ENCODE results near the gene STOM. TPM values are rescaled to one million over a fixed set of nuclear protein-coding genes. Genes with fewer than 3 reads are reported as not detected.
A peak's percentile ranks its signal among the peaks of the same experiment; 100 is the strongest.

STOM gene
- total and polyA plus RNA-seq, 5 donors = 146 to 246 (median 153) TPM

GRCh38 chr9:121318631-121319382, 51.2 kb downstream of the STOM start:
- H3K27ac ChIP-seq (ENCODE audit: low read length) = peak overlapping the region; percentile 0
- no peaks in the 10 kb centered on the region for H3K4me1 ChIP-seq (ENCODE audit: control insufficient read depth, insufficient read depth, low read length)
- peak; percentile 20 to 67 (median 55) for DNase-seq
- intact Hi-C loops (cut with DNase I) = loop anchor here in 2 of 4 donors (10.0 kb wide), 2 partner anchors 76 to 104 kb away; no protein-coding TSS in a partner anchor
- no peak overlapping the region for H3K4me3 ChIP-seq (ENCODE audit: low read length)
- ATAC-seq = peak; percentile 3 to 17
- WGBS = 84% methylated on average over 19 of the region's 19 CpGs
- no peaks in the 10 kb centered on the region for H3K9me3 ChIP-seq (ENCODE audit: control insufficient read depth, low read length)
- H3K27me3 ChIP-seq (ENCODE audit: control insufficient read depth, insufficient read depth) = no peaks in the 10 kb centered on the region

- H3K9me3 ChIP-seq (ENCODE audit: control insufficient read depth, low read length) = no peaks in the 10 kb centered on the region
- no peaks in the 10 kb centered on the region for H3K27me3 ChIP-seq (ENCODE audit: control insufficient read depth, insufficient read depth)
- peak; percentile 66 to 92 (median 86) for DNase-seq
- ATAC-seq = peak; percentile 4 to 43
- no peaks in the 10 kb centered on the region for H3K4me1 ChIP-seq (ENCODE audit: control insufficient read depth, insufficient read depth, low read length)
- 44% methylated on average over 6 of the region's 6 CpGs for WGBS
- H3K4me3 ChIP-seq (ENCODE audit: low read length) = no peak overlapping the region
- H3K27ac ChIP-seq (ENCODE audit: low read length) = peak overlapping the region; percentile 25
- intact Hi-C loops (cut with DNase I) = loop anchor here in 2 of 4 donors (10.0 kb wide), 2 partner anchors 77 to 103 kb away; no protein-coding TSS in a partner anchor
These were observed 52.1 kb downstream of the STOM start for GRCh38 chr9:121317737-121318630.

GRCh38 chr9:121316852-121317373, 53.1 kb downstream of the STOM start:
- no peak for ATAC-seq
- H3K4me3 ChIP-seq (ENCODE audit: low read length) = no peak overlapping the region
- no peaks in the 10 kb centered on the region for H3K27me3 ChIP-seq (ENCODE audit: control insufficient read depth, insufficient read depth)
- DNase-seq = peak in 1 of 3 donors; percentile 19
- H3K27ac ChIP-seq (ENCODE audit: low read length) = no peak overlapping the region
- intact Hi-C loops (cut with DNase I) = loop anchor here in 2 of 4 donors (10.0 kb wide), 2 partner anchors 78 to 102 kb away; no protein-coding TSS in a partner anchor
- 88% methylated on average over 11 of the region's 11 CpGs for WGBS
- no peaks in the 10 kb centered on the region for H3K4me1 ChIP-seq (ENCODE audit: control insufficient read depth, insufficient read depth, low read length)
- H3K9me3 ChIP-seq (ENCODE audit: control insufficient read depth, low read length) = no peaks in the 10 kb centered on the region

- no peak for ATAC-seq
These were observed 53.7 kb downstream of the STOM start for GRCh38 chr9:121316378-121316777.

GRCh38 chr9:121313458-121314152, 56.4 kb downstream of the STOM start:
- peaks cover 3% of the 10 kb centered on the region for H3K4me1 ChIP-seq (ENCODE audit: control insufficient read depth, insufficient read depth, low read length)
- ATAC-seq (no peak), DNase-seq (peak in 2 of 3 donors; percentile 54 to 62)
- H3K4me3 ChIP-seq (ENCODE audit: low read length) = no peak overlapping the region
- intact Hi-C loops (cut with DNase I) = loop anchor here in 2 of 4 donors (10.0 kb wide), 2 partner anchors 81 to 99 kb away; no protein-coding TSS in a partner anchor
- WGBS = 95% methylated on average over 10 of the region's 10 CpGs
- no peaks in the 10 kb centered on the region for H3K27me3 ChIP-seq (ENCODE audit: control insufficient read depth, insufficient read depth)
- H3K27ac ChIP-seq (ENCODE audit: low read length) = no peak overlapping the region
- no peaks in the 10 kb centered on the region for H3K9me3 ChIP-seq (ENCODE audit: control insufficient read depth, low read length)

More at GRCh38 chr9:121316378-121316777, 53.7 kb downstream of the STOM start:
- Histone ChIP-seq H3K4me1 (ENCODE audit: control insufficient read depth, insufficient read depth, low read length) (no peaks in the 10 kb centered on the region), H3K4me3 (ENCODE audit: low read length) (no peak overlapping the region), H3K27ac (ENCODE audit: low read length) (peak overlapping the region; percentile 16), H3K27me3 (ENCODE audit: control insufficient read depth, insufficient read depth) (no peaks in the 10 kb centered on the region), H3K9me3 (ENCODE audit: control insufficient read depth, low read length) (no peaks in the 10 kb centered on the region)
- DNase-seq = peak in 1 of 3 donors; percentile 22
- intact Hi-C loops (cut with DNase I) = loop anchor here in 2 of 4 donors (10.0 kb wide), 2 partner anchors 78 to 102 kb away; no protein-coding TSS in a partner anchor
- 87% methylated on average over 6 of the region's 6 CpGs for WGBS

- Histone ChIP-seq H3K4me3 (ENCODE audit: low read length) (no peak overlapping the region), H3K27ac (ENCODE audit: low read length) (no peak overlapping the region), H3K4me1 (ENCODE audit: control insufficient read depth, insufficient read depth, low read length) (peaks cover 7% of the 10 kb centered on the region), H3K27me3 (ENCODE audit: control insufficient read depth, insufficient read depth) (no peaks in the 10 kb centered on the region), H3K9me3 (ENCODE audit: control insufficient read depth, low read length) (no peaks in the 10 kb centered on the region)
- DNase-seq (peak; percentile 15 to 63 (median 41)), ATAC-seq (peak; percentile 4 to 6)
- WGBS = 92% methylated on average over 17 of the region's 17 CpGs
- intact Hi-C loops (cut with DNase I) = loop anchor here in 2 of 4 donors (10.0 kb wide), 2 partner anchors 83 to 97 kb away; no protein-coding TSS in a partner anchor
These were observed 57.9 kb downstream of the STOM start for GRCh38 chr9:121312169-121312568.

GRCh38 chr9:121310571-121310970, 59.5 kb downstream of the STOM start:
- H3K4me1 ChIP-seq (ENCODE audit: control insufficient read depth, insufficient read depth, low read length) = peaks cover 7% of the 10 kb centered on the region
- no peak overlapping the region for H3K4me3 ChIP-seq (ENCODE audit: low read length)
- no peaks in the 10 kb centered on the region for H3K9me3 ChIP-seq (ENCODE audit: control insufficient read depth, low read length)
- peak in 2 of 3 donors; percentile 19 to 47 for DNase-seq
- no peak overlapping the region for H3K27ac ChIP-seq (ENCODE audit: low read length)
- WGBS = 77% methylated on average over 9 of the region's 9 CpGs
- no peaks in the 10 kb centered on the region for H3K27me3 ChIP-seq (ENCODE audit: control insufficient read depth, insufficient read depth)
- intact Hi-C loops (cut with DNase I) = loop anchor here in 2 of 4 donors (10.0 kb wide), 2 partner anchors 84 to 96 kb away; no protein-coding TSS in a partner anchor
- peak in 1 of 2 donors; percentile 3 for ATAC-seq

GRCh38 chr9:121309833-121310425, 60.1 kb downstream of the STOM start:
- intact Hi-C loops (cut with DNase I) = loop anchor here in 3 of 4 donors (10.0 kb wide), 2 partner anchors 85 to 95 kb away; no protein-coding TSS in a partner anchor
- no peaks in the 10 kb centered on the region for H3K27me3 ChIP-seq (ENCODE audit: control insufficient read depth, insufficient read depth)
- H3K4me3 ChIP-seq (ENCODE audit: low read length) = no peak overlapping the region
- 80% methylated on average over 7 of the region's 7 CpGs for WGBS
- DNase-seq (no peak), ATAC-seq (no peak)
- no peak overlapping the region for H3K27ac ChIP-seq (ENCODE audit: low read length)
- peaks cover 7% of the 10 kb centered on the region for H3K4me1 ChIP-seq (ENCODE audit: control insufficient read depth, insufficient read depth, low read length)
- H3K9me3 ChIP-seq (ENCODE audit: control insufficient read depth, low read length) = no peaks in the 10 kb centered on the region

- peak; percentile 1 for ATAC-seq
- DNase-seq = peak in 2 of 3 donors; percentile 32 to 52
- intact Hi-C loops (cut with DNase I) = loop anchor here in 1 of 4 donors (10.0 kb wide), 1 partner anchor 94 kb away; no protein-coding TSS in a partner anchor
These were observed 60.9 kb downstream of the STOM start for GRCh38 chr9:121309171-121309570.

More at GRCh38 chr9:121309171-121309570, 60.9 kb downstream of the STOM start:
- Histone ChIP-seq H3K27me3 (ENCODE audit: control insufficient read depth, insufficient read depth) (no peaks in the 10 kb centered on the region), H3K9me3 (ENCODE audit: control insufficient read depth, low read length) (no peaks in the 10 kb centered on the region), H3K4me1 (ENCODE audit: control insufficient read depth, insufficient read depth, low read length) (peaks cover 8% of the 10 kb centered on the region), H3K27ac (ENCODE audit: low read length) (no peak overlapping the region), H3K4me3 (ENCODE audit: low read length) (no peak overlapping the region)
- 83% methylated on average over 6 of the region's 6 CpGs for whole genome bisulfite sequencing
